ENCODE data around the gene PDZRN4.

PDZRN4 gene

GRCh38 chr12:41530441-41530840 lies 342.3 kb downstream of the PDZRN4 start:
- no peak for DNase-seq (ENCODE audit: low read depth in 1 of 2, low spot score in 1 of 2)
- no peak overlapping the region for H3K4me3 ChIP-seq (replicated peaks; ENCODE audit: insufficient read depth, low read length)
- H3K27ac ChIP-seq (replicated peaks): no peak overlapping the region
- no peaks in the 10 kb centered on the region for H3K27me3 ChIP-seq (ENCODE audit: insufficient read depth, poor library complexity, severe bottlenecking)
- TF ChIP-seq CTCF (IDR thresholded peaks at IDR 0.05; ENCODE audit: insufficient read depth, low read length) (no peak), POLR2AphosphoS5 (IDR thresholded peaks at IDR 0.05; ENCODE audit: low read depth) (no peak), SPI1 (IDR thresholded peaks at IDR 0.05; ENCODE audit: borderline replicate concordance, low read depth) (no peak), REST (IDR thresholded peaks at IDR 0.05; ENCODE audit: insufficient replicate concordance, low read depth) (no peak), GABPA (IDR thresholded peaks at IDR 0.05; ENCODE audit: low read depth) (no peak)

- no peak for TF ChIP-seq POLR2AphosphoS5 (IDR thresholded peaks at IDR 0.05; ENCODE audit: low read depth)
- TF ChIP-seq GABPA (IDR thresholded peaks at IDR 0.05; ENCODE audit: low read depth): no peak
- no peak for TF ChIP-seq CTCF (IDR thresholded peaks at IDR 0.05; ENCODE audit: insufficient read depth, low read length)
- no peak for TF ChIP-seq SPI1 (IDR thresholded peaks at IDR 0.05; ENCODE audit: borderline replicate concordance, low read depth)
- no peak for TF ChIP-seq REST (IDR thresholded peaks at IDR 0.05; ENCODE audit: insufficient replicate concordance, low read depth)
- no peak overlapping the region for H3K4me3 ChIP-seq (replicated peaks; ENCODE audit: insufficient read depth, low read length)
- H3K27me3 ChIP-seq (ENCODE audit: insufficient read depth, poor library complexity, severe bottlenecking): no peaks in the 10 kb centered on the region
- H3K27ac ChIP-seq (replicated peaks): no peak overlapping the region
- DNase-seq (ENCODE audit: low read depth in 1 of 2, low spot score in 1 of 2): no peak
Observed at GRCh38 chr12:41531147-41531829, 343.2 kb downstream of the PDZRN4 start.

- H3K4me3 ChIP-seq (replicated peaks; ENCODE audit: insufficient read depth, low read length): no peak overlapping the region
- no peak for TF ChIP-seq POLR2AphosphoS5 (IDR thresholded peaks at IDR 0.05; ENCODE audit: low read depth)
- no peak for TF ChIP-seq REST (IDR thresholded peaks at IDR 0.05; ENCODE audit: insufficient replicate concordance, low read depth)
- TF ChIP-seq GABPA (IDR thresholded peaks at IDR 0.05; ENCODE audit: low read depth): no peak
- no peak for TF ChIP-seq SPI1 (IDR thresholded peaks at IDR 0.05; ENCODE audit: borderline replicate concordance, low read depth)
- no peak for TF ChIP-seq CTCF (IDR thresholded peaks at IDR 0.05; ENCODE audit: insufficient read depth, low read length)
- H3K27ac ChIP-seq (replicated peaks): no peak overlapping the region
- DNase-seq (ENCODE audit: low read depth in 1 of 2, low spot score in 1 of 2): no peak
- H3K27me3 ChIP-seq (ENCODE audit: insufficient read depth, poor library complexity, severe bottlenecking): no peaks in the 10 kb centered on the region
Observed at GRCh38 chr12:41532072-41532471, 344.0 kb downstream of the PDZRN4 start.
